Naive B cell (primary cell): Measurements from ENCODE around the gene INPP4A. TPM values are rescaled to one million over a fixed set of nuclear protein-coding genes. Genes with fewer than 3 reads are reported as not detected.
"Not testable (repeated sequence)": the region's sequence is repeated elsewhere in the genome, so short reads cannot be mapped to it uniquely, and the experiment has no call there.

Experiments
- ATAC-seq, 2 donors: fragments of 150-1000 bp; cut with Tn5 transposase; 2 replicates each; pipeline ENCODE4 v1.10.0; 2021; ENCODE audit warnings: low read depth in 2 of 2, mild to moderate bottlenecking in 2 of 2, moderate library complexity in 2 of 2
- DNase-seq: peaks from one replicate; pipeline ENCODE4 v3.0.0; 2022
- H3K27ac Mint-ChIP-seq, 6 donors: one replicate each; pipeline ENCODE4 v1.8.0; 2020 to 2022; ENCODE audit warnings: mild to moderate bottlenecking in 6 of 6, mixed read lengths in 6 of 6, moderate library complexity in 5 of 6, inconsistent platforms in 2 of 6
- H3K27me3 Mint-ChIP-seq, 3 donors: one replicate each; pipeline ENCODE4 v1.8.0; 2021 to 2022; ENCODE audit warnings: mixed read lengths in 3 of 3, mild to moderate bottlenecking in 1 of 3
- H3K36me3 Mint-ChIP-seq, 2 donors: one replicate each; pipeline ENCODE4 v1.8.0; 2020 to 2022; ENCODE audit warnings: mixed read lengths in 2 of 2, inconsistent platforms in 1 of 2, mild to moderate bottlenecking in 1 of 2
- H3K4me1 Mint-ChIP-seq, 3 donors: one replicate each; pipeline ENCODE4 v1.8.0; 2020 to 2022; ENCODE audit warnings: mixed read lengths in 3 of 3, inconsistent platforms in 1 of 3, mild to moderate bottlenecking in 1 of 3, moderate library complexity in 1 of 3
- H3K4me3 Mint-ChIP-seq, 8 donors: one replicate each; pipeline ENCODE4 v1.8.0; 2020 to 2022; ENCODE audit warnings: mild to moderate bottlenecking in 8 of 8, mixed read lengths in 8 of 8, moderate library complexity in 8 of 8, inconsistent platforms in 2 of 8
- H3K9me3 Mint-ChIP-seq, 7 donors: one replicate each; pipeline ENCODE4 v1.8.0; 2020 to 2022; ENCODE audit warnings: mixed read lengths in 7 of 7, mild to moderate bottlenecking in 5 of 7, inconsistent platforms in 2 of 7, moderate library complexity in 1 of 7
- polyA plus RNA-seq, 6 donors: library from polyadenylated mRNA; unstranded; fragments of 300-500 nt; fragmentation: Illumina TruSeq; gene quantifications; one replicate each; pipeline ENCODE4 v1.2.3, GENCODE V29; 2021; ENCODE audit warnings: low read depth in 6 of 6

The INPP4A gene
- polyA plus RNA-seq, 6 donors from 2014 or later = 1.8 to 4.3 (median 2.9) TPM

DNA sequence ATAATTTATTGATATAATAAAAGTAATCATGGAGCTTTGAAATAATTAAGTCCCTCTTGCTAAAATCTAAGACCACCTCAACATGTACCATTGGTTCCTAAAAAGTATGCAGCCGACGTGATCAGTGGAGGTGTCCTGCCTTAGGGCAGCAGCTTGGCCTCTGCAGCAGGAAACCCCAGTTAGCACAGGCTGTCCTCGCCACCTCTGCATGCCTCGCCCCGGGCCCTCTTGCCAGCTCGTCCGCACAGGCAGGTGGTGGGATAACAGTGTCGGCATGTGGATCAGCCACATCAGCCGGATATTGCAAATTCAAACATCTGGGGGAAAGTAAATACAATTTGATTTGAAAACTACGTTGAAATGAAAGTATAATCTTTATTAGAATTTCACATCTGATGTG lies 140.7 kb downstream of the INPP4A start:
- DNase-seq = no peak
- H3K36me3 Mint-ChIP-seq = no peaks in the 10 kb centered on the region
- no peak for ATAC-seq
- H3K27ac Mint-ChIP-seq = no peak overlapping the region
- H3K4me3 Mint-ChIP-seq = no peak overlapping the region
- no peaks in the 10 kb centered on the region for H3K27me3 Mint-ChIP-seq
- no peaks in the 10 kb centered on the region for H3K9me3 Mint-ChIP-seq
- peaks cover 6 to 12% (median 10%) of the 10 kb centered on the region in 3 donors for H3K4me1 Mint-ChIP-seq

DNA sequence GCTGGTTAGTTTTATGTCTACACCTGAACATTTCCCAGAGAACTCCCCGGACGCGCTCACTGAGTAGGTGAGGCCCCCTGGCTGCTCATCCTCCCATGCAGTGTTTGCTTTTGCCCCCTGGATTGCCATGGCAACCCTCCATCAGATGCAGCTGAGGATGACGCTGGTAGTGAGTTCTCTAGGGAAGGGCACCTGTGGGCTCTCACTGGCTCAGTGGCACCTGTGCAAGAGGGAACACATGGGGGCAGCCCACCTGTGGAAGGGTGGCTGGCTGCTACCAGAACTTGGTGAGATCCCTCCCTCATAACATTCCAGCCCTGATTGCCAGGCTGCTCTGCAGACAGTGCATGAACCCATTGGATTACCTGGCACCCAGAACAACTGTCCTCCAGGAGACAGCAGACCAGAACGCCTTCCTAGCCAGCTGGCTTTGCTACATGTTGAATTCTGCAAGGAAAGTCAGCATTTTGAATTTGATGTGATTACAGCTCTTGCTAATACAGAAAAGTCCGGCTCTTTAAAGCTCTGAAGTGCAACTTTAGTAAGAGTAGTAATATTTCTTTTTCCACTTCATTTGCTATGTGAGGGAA lies 142.0 kb downstream of the INPP4A start:
- H3K36me3 Mint-ChIP-seq = no peaks in the 10 kb centered on the region
- no peak for DNase-seq
- H3K9me3 Mint-ChIP-seq = no peaks in the 10 kb centered on the region
- H3K27me3 Mint-ChIP-seq = no peaks in the 10 kb centered on the region
- ATAC-seq = no peak
- H3K4me3 Mint-ChIP-seq = no peak overlapping the region
- peak overlapping the region in 1 of 6 donors; percentile 50 for H3K27ac Mint-ChIP-seq
- peaks cover 0 to under 1% (median 0%) of the 10 kb centered on the region in 3 donors for H3K4me1 Mint-ChIP-seq

DNA sequence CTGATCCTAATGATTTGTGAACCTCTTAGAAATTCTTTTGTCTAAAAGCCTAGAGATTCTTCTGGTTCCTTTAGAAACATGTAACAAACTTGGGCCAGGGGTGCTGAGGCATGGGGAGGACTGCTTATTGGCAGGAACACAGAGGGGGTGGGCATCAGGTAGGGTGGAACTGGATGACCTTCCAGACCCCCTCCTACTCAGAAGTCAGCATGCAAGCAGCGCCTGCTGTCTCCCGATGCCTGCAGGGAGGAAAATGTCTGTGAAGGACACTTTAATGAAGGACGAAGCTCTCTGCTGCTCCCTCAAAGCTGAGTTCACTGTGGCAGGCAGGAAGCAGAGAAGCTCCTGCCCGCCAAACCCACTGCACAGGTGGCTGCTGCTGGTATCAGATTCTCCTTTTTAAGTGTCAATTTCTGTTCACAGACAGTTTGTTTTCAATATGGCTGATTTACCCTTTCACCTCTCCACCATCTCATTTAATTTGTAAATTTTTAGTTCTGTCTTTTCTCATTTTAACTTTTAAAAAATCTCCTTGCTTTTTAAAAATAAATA lies 144.3 kb downstream of the INPP4A start:
- peaks cover 0 to 6% (median 0%) of the 10 kb centered on the region in 3 donors for H3K4me1 Mint-ChIP-seq
- H3K36me3 Mint-ChIP-seq = peaks cover 0 to 3% of the 10 kb centered on the region in 2 donors
- no peak overlapping the region for H3K4me3 Mint-ChIP-seq

DNA sequence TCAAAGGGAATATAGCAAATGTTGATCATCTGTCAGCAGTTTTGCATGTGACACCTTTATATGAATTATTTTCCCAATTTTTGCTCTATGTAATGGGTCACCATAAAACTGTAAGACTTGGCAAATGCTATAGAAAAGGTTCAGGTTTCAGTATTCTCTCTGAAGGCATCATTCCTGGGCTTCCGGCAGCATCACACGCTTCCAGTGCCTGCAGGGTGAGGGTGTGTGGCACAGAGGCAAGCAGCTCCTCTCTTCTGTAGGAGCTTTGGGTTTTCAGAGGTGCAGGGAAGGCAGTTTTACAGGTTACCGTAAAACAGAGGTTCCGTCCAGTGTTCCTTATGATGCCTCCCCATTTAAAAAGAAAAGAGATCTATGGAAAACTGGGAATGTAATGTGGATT lies 144.8 kb downstream of the INPP4A start:
- no peaks in the 10 kb centered on the region for H3K27me3 Mint-ChIP-seq
- ATAC-seq (no peak), DNase-seq (no peak)
- H3K9me3 Mint-ChIP-seq = peaks cover 0 to 6% (median 3%) of the 10 kb centered on the region in 7 donors
- H3K27ac Mint-ChIP-seq = peak overlapping the region in 1 of 6 donors; percentile 71
- peaks cover 0 to 5% of the 10 kb centered on the region in 2 donors for H3K36me3 Mint-ChIP-seq
- H3K4me3 Mint-ChIP-seq = no peak overlapping the region
- H3K4me1 Mint-ChIP-seq = peaks cover 0 to 6% (median 0%) of the 10 kb centered on the region in 3 donors

More for the DNA sequence above, 144.3 kb downstream of the INPP4A start:
- Mint-ChIP-seq H3K27me3 (no peaks in the 10 kb centered on the region), H3K27ac (peak overlapping the region in 1 of 6 donors; percentile 71), H3K9me3 (peaks cover 0 to 5% (median 2%) of the 10 kb centered on the region in 7 donors)
- DNase-seq (no peak), ATAC-seq (no peak)

DNA sequence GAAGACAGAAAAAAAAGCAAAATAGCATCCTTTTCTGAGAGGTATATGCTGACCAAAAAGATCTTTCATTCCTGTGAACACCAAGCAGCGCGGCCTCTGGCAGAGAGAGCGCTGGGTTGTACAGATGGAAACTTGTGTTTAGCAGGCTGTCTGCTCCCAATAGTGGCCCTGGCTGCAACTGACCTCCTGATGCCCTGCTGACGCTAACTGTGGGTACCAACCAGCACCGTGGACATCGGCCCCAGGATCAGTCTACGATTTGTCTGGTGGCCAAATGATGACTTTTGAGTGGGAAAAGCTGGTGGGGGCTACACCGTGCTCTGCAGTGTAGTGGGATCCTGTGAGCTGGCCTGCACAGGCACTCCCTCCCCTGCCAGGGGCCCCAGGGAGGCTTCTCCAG lies 147.9 kb downstream of the INPP4A start:
- no peak overlapping the region for H3K4me3 Mint-ChIP-seq
- H3K27ac Mint-ChIP-seq = no peak overlapping the region
- peaks cover 0 to 7% (median 3%) of the 10 kb centered on the region in 7 donors for H3K9me3 Mint-ChIP-seq
- H3K4me1 Mint-ChIP-seq = peaks cover 0 to 6% (median 5%) of the 10 kb centered on the region in 3 donors
- ATAC-seq (no peak), DNase-seq (no peak)
- H3K36me3 Mint-ChIP-seq = peaks cover 5 to 7% of the 10 kb centered on the region in 2 donors
- no peaks in the 10 kb centered on the region for H3K27me3 Mint-ChIP-seq

DNA sequence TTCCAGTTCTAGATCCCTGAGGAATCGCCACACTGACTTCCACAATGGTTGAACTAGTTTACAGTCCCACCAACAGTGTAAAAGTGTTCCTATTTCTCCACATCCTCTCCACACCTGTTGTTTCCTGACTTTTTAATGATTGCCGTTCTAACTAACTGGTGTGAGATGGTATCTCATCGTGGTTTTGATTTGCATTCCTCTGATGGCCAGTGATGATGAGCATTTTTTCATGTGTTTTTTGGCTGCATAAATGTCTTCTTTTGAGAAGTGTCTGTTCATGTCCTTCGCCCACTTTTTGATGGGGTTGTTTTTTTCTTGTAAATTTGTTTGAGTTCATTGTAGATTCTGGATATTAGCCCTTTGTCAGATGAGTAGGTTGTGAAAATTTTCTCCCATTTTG lies 150.0 kb downstream of the INPP4A start:
- not testable (repeated sequence) for H3K27me3 Mint-ChIP-seq, H3K9me3 Mint-ChIP-seq, H3K4me1 Mint-ChIP-seq, H3K4me3 Mint-ChIP-seq, H3K27ac Mint-ChIP-seq, DNase-seq, H3K36me3 Mint-ChIP-seq, ATAC-seq

DNA sequence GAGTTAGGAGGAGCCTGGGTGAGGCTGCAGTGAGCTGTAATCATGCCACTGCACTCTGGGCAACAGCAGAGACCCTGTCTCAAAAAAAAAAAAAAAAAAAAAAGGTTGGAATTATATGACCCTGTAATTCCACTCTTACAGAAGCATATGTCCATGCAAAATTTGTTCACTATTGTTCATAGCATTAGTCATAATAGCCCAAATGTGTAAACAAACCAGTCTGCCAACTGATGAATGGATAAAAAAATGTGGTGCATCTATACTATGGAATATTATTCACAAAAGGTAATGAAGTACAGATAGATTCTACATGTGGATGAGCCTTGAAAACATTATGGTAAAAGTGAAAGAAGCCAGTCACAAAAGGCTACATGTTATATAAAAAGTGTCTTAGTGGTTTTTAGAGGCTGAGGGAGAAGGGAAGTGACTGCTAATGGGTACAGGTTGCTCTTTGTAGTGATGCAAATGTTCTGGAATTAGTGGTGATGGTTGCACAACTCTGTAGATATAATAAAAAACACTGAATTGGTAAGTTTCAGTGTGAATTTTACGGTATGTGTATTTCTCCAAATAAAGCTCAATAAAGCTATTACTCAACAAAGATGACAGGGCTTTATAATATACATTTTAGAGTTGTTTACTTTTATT lies 154.2 kb downstream of the INPP4A start:
- Mint-ChIP-seq H3K27ac (peak overlapping the region in 1 of 6 donors; percentile 29), H3K4me1 (peaks cover 0 to 5% (median 3%) of the 10 kb centered on the region in 3 donors), H3K36me3 (peaks cover 7 to 13% of the 10 kb centered on the region in 2 donors), H3K27me3 (no peaks in the 10 kb centered on the region), H3K4me3 (no peak overlapping the region), H3K9me3 (peaks cover 0 to 3% (median 2%) of the 10 kb centered on the region in 7 donors)
- no peak for DNase-seq
- ATAC-seq = no peak

DNA sequence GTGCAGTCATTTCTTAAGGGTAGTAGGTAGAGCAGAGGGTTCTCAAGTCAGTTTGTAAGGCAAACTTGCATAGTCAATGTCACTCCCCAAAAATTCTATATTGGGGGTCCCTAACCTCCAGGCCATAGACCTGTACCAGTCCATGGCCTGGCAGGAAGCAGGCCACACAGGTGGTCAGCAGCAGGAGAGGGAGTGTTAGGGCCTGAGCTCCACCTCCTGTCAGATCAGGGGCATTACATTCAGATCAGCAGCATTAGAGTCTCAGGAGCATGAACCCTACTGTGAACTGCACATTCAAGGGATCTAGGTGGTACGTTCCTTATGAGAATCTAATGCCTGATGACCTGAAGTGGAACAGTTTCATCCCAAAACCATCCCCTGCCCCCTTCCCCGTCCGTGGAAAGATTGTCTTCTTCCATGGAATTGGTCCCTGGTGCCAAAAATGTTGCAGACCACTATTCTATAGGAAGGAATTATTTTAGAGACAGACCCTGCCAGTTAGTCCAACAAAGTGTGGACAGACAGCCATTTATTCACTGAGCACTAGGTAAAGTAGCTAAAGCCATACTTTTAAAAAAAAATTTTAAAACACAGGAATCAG lies 157.0 kb downstream of the INPP4A start:
- Mint-ChIP-seq H3K4me3 (peak overlapping the region in 1 of 8 donors; percentile 26), H3K9me3 (no peaks in the 10 kb centered on the region), H3K27ac (peak overlapping the region in 1 of 6 donors; percentile 94), H3K4me1 (peaks cover 15 to 23% (median 22%) of the 10 kb centered on the region in 3 donors), H3K27me3 (no peaks in the 10 kb centered on the region), H3K36me3 (peaks cover 3 to 10% of the 10 kb centered on the region in 2 donors)
- ATAC-seq (no peak), DNase-seq (no peak)

DNA sequence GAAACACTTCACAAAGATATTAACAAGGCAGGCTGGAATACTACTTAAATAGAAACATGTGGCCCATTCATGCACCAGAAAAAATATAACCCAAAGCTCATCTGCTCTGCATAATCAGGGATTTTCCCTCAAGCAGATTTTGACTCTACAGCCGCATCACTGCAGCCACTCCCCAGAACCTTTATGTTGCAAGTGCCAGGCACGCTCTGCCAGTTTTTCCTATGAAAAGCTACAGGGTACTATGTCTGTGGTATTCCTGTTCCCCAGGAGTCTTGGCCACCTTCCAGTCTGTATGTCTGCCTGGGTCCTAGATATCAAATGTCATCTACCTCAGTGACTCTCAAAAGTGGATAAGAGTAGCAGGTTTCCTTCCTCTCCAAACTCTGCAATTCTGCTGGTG lies 159.9 kb downstream of the INPP4A start:
- H3K9me3 Mint-ChIP-seq = no peaks in the 10 kb centered on the region
- peaks cover 0 to 10% of the 10 kb centered on the region in 2 donors for H3K36me3 Mint-ChIP-seq
- ATAC-seq = no peak
- H3K27ac Mint-ChIP-seq = peak overlapping the region in 4 of 6 donors; percentile 34 to 80 (median 64)
- H3K4me1 Mint-ChIP-seq = peaks cover 36 to 43% (median 38%) of the 10 kb centered on the region in 3 donors
- no peaks in the 10 kb centered on the region for H3K27me3 Mint-ChIP-seq
- H3K4me3 Mint-ChIP-seq = peak overlapping the region in 1 of 8 donors; percentile 99
- no peak for DNase-seq

DNA sequence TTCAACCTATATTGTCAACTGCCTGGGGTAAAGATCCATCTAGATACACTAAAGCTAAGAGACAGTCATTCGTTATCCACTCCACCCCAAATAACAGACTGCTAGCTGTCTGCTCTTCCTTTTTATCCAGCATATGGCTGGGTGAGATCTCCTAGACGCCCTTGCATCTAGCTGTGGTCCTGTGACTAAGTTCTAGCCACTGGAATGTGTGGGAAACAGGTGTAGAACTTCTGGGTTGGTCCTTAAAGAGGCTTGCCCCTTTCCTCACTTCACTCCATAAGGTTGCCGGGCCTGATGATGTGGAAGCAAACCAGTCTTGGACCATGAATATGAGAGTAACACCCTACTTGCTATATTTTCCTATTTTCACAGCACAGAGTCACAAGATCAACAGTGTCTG lies 160.4 kb downstream of the INPP4A start:
- H3K4me1 Mint-ChIP-seq = peaks cover 41 to 48% (median 43%) of the 10 kb centered on the region in 3 donors
- H3K27ac Mint-ChIP-seq = peak overlapping the region in 5 of 6 donors; percentile 4 to 51 (median 28)

DNA sequence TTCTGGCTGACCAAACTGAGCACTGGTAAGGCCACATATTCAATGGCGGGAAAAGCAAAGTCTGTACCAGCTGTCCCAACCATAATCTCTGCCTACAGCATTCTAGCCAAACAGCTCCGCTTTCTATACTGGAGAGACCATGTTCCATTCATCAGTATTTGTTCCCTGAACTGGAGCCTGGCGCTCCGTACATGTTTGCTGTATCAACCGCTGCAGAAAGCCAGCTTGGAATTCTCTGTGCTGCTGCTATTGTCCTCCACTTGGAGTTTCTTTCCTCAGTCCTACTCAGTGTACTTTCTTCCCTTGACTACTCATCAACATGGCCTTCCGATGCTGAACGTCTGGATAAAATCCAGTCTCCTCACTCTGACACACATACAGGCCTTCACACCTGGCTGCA lies 161.8 kb downstream of the INPP4A start:
- ATAC-seq = no peak
- peaks cover 46 to 56% (median 49%) of the 10 kb centered on the region in 3 donors for H3K4me1 Mint-ChIP-seq
- no peaks in the 10 kb centered on the region for H3K27me3 Mint-ChIP-seq
- H3K4me3 Mint-ChIP-seq = peak overlapping the region in 5 of 8 donors; percentile 51 to 99 (median 63)
- DNase-seq = no peak
- peak overlapping the region in 3 of 6 donors; percentile 67 to 96 (median 94) for H3K27ac Mint-ChIP-seq
- no peaks in the 10 kb centered on the region for H3K9me3 Mint-ChIP-seq
- peaks cover 0 to 4% of the 10 kb centered on the region in 2 donors for H3K36me3 Mint-ChIP-seq

More for the DNA sequence above, 160.4 kb downstream of the INPP4A start:
- H3K36me3 Mint-ChIP-seq = peaks cover 0 to 6% of the 10 kb centered on the region in 2 donors
- ATAC-seq (no peak), DNase-seq (no peak)
- H3K9me3 Mint-ChIP-seq = no peaks in the 10 kb centered on the region
- H3K27me3 Mint-ChIP-seq = no peaks in the 10 kb centered on the region
- peak overlapping the region in 1 of 8 donors; percentile 99 for H3K4me3 Mint-ChIP-seq

DNA sequence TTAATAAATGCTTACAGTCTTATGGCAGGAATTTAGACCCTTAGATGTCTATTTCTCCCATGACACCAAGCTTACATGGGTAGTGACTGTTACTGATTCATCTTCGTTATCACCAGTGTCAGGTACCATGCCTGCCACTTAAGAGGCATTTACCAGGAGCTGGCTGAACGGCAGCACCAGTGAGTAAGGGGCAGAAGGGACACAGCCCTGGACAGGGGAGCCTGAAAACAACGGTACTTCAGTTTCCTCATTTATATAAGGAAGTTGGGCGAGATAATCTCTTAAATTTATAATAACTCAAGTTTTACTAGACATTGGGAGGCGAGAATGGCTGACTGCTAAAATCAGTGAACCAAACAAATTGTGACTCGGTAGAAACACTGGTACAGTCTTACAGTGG lies 162.4 kb downstream of the INPP4A start:
- peaks cover 0 to 4% of the 10 kb centered on the region in 2 donors for H3K36me3 Mint-ChIP-seq
- H3K27me3 Mint-ChIP-seq = no peaks in the 10 kb centered on the region
- H3K9me3 Mint-ChIP-seq = no peaks in the 10 kb centered on the region
- H3K4me1 Mint-ChIP-seq = peaks cover 46 to 59% (median 49%) of the 10 kb centered on the region in 3 donors
- H3K27ac Mint-ChIP-seq = peak overlapping the region in 5 of 6 donors; percentile 90 to 97 (median 94)
- no peak for DNase-seq
- H3K4me3 Mint-ChIP-seq = peak overlapping the region; percentile 89 to 99 (median 94)
- ATAC-seq = no peak

DNA sequence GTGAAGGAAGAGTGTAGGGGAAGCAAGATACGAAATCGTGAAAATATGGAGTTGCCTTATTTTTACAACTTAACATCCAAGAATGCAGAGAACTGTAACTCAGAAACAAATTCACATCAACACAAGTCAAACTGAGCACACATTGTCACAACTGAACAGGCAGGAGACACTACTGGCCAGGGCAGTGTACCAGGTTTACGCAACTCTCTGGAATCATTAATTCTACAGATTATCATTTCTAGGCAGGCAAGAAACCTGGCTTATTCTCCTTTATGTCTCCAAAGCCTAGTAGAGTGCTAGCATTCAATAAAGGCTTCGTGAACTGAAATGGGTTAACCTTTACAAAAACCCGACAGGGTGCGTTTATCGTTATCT lies 163.1 kb downstream of the INPP4A start:
- H3K36me3 Mint-ChIP-seq = peaks cover 0 to 4% of the 10 kb centered on the region in 2 donors
- H3K4me1 Mint-ChIP-seq = peaks cover 46 to 59% (median 49%) of the 10 kb centered on the region in 3 donors
- ATAC-seq = peak in 1 of 2 donors; percentile 1
- H3K4me3 Mint-ChIP-seq = peak overlapping the region; percentile 89 to 99 (median 94)
- no peaks in the 10 kb centered on the region for H3K27me3 Mint-ChIP-seq
- peak overlapping the region in 5 of 6 donors; percentile 93 to 98 (median 96) for H3K27ac Mint-ChIP-seq
- H3K9me3 Mint-ChIP-seq = no peaks in the 10 kb centered on the region
- DNase-seq = no peak
